ENCODE results near the gene LDLRAD1.
"Not testable (repeated sequence)": the region's sequence is repeated elsewhere in the genome, so short reads cannot be mapped to it uniquely, and the experiment has no call there.

The LDLRAD1 gene

DNA sequence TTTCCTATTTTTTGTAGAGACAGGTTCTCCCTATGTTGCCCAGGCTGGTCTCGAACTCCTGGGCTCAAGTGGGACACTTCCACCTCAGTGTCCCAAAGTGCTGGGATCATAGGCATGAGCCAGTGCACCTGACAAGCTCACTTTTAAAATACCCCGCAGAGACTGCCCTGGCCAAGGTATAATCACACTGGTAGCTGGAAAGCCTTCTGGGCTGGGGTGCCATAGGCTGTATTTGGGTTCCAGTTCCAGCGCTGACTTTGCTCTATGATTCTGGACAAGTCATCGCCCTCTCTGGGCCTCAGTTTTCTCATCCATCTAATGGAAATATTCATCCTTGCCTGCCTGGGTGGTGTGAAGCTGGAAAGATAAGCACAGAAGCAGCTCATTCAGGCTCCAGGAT, 10.4 kb downstream of the LDLRAD1 start:
- no peaks in the 10 kb centered on the region for H3K9me3 ChIP-seq (ENCODE audit: control insufficient read depth in 1 of 2, low read length in 2 of 2)
- H3K27me3 ChIP-seq (ENCODE audit: control insufficient read depth in 1 of 2, insufficient read depth in 2 of 2, low read length in 2 of 2): peaks cover 0 to 4% of the 10 kb centered on the region in 2 donors
- H3K9ac ChIP-seq (ENCODE audit: low read depth in 1 of 2, low read length in 2 of 2): no peak overlapping the region
- no peaks in the 10 kb centered on the region for H3K4me1 ChIP-seq (ENCODE audit: control insufficient read depth in 1 of 2, insufficient read depth in 2 of 2, low read length in 2 of 2)
- no peaks in the 10 kb centered on the region for H3K36me3 ChIP-seq (ENCODE audit: control insufficient read depth in 1 of 2, insufficient read depth in 2 of 2, low read length in 2 of 2)
- no peak overlapping the region for H3K4me3 ChIP-seq (ENCODE audit: low read depth in 1 of 2, low read length in 2 of 2)
- no peak overlapping the region for H3K27ac ChIP-seq (ENCODE audit: low read depth, low read length)

GRCh38 chr1:54006508-54006907, 11.5 kb downstream of the LDLRAD1 start:
- Histone ChIP-seq H3K9me3 (ENCODE audit: control insufficient read depth in 1 of 2, low read length in 2 of 2) (no peaks in the 10 kb centered on the region), H3K4me3 (ENCODE audit: low read depth in 1 of 2, low read length in 2 of 2) (no peak overlapping the region), H3K4me1 (ENCODE audit: control insufficient read depth in 1 of 2, insufficient read depth in 2 of 2, low read length in 2 of 2) (no peaks in the 10 kb centered on the region), H3K27ac (ENCODE audit: low read depth, low read length) (no peak overlapping the region), H3K9ac (ENCODE audit: low read depth in 1 of 2, low read length in 2 of 2) (no peak overlapping the region), H3K27me3 (ENCODE audit: control insufficient read depth in 1 of 2, insufficient read depth in 2 of 2, low read length in 2 of 2) (peaks cover 0 to 4% of the 10 kb centered on the region in 2 donors), H3K36me3 (ENCODE audit: control insufficient read depth in 1 of 2, insufficient read depth in 2 of 2, low read length in 2 of 2) (no peaks in the 10 kb centered on the region)

- no peak overlapping the region for H3K27ac ChIP-seq (ENCODE audit: low read depth, low read length)
- peaks cover 0 to 4% of the 10 kb centered on the region in 2 donors for H3K27me3 ChIP-seq (ENCODE audit: control insufficient read depth in 1 of 2, insufficient read depth in 2 of 2, low read length in 2 of 2)
- H3K9me3 ChIP-seq (ENCODE audit: control insufficient read depth in 1 of 2, low read length in 2 of 2): no peaks in the 10 kb centered on the region
- no peak overlapping the region for H3K9ac ChIP-seq (ENCODE audit: low read depth in 1 of 2, low read length in 2 of 2)
- no peak overlapping the region for H3K4me3 ChIP-seq (ENCODE audit: low read depth in 1 of 2, low read length in 2 of 2)
- no peaks in the 10 kb centered on the region for H3K4me1 ChIP-seq (ENCODE audit: control insufficient read depth in 1 of 2, insufficient read depth in 2 of 2, low read length in 2 of 2)
- H3K36me3 ChIP-seq (ENCODE audit: control insufficient read depth in 1 of 2, insufficient read depth in 2 of 2, low read length in 2 of 2): no peaks in the 10 kb centered on the region
Measured at GRCh38 chr1:54004481-54005049, 13.4 kb downstream of the LDLRAD1 start.

DNA sequence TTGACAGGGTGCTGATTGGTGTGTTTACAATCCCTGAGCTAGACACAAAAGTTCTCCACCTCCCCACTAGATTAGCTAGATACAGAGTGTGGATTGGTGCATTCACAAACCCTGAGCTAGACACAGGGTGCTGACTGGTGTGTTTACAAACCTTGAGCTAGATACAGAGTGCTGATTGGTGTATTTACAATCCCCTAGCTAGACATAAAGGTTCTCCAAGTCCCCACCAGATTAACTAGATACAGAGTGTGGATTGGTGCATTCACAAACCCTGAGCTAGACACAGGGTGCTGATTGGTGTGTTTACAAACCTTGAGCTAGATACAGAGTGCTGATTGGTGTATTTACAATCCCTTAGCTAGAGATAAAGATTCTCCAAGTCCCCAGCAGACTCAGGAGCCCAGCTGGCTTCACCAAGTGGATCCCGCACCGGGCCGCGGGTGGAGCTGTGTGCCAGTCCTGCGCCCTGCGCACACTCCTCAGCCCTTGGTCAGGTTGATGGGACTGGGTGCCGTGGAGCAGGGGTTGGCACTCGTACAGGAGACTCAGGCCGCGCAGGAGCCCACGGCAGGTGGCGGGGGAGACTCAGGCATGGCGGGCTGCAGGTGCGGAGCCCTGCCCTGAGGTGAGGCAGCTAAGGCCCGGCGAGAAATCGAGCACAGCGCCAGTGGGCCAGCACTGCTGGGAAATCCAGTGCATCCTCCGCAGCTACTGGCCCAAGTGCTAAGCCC, 14.1 kb downstream of the LDLRAD1 start:
- not testable (repeated sequence) for H3K27ac ChIP-seq (ENCODE audit: low read depth, low read length); H3K36me3 ChIP-seq (ENCODE audit: control insufficient read depth in 1 of 2, insufficient read depth in 2 of 2, low read length in 2 of 2); H3K9me3 ChIP-seq (ENCODE audit: control insufficient read depth in 1 of 2, low read length in 2 of 2); H3K4me1 ChIP-seq (ENCODE audit: control insufficient read depth in 1 of 2, insufficient read depth in 2 of 2, low read length in 2 of 2); H3K27me3 ChIP-seq (ENCODE audit: control insufficient read depth in 1 of 2, insufficient read depth in 2 of 2, low read length in 2 of 2); H3K9ac ChIP-seq (ENCODE audit: low read depth in 1 of 2, low read length in 2 of 2); H3K4me3 ChIP-seq (ENCODE audit: low read depth in 1 of 2, low read length in 2 of 2)

DNA sequence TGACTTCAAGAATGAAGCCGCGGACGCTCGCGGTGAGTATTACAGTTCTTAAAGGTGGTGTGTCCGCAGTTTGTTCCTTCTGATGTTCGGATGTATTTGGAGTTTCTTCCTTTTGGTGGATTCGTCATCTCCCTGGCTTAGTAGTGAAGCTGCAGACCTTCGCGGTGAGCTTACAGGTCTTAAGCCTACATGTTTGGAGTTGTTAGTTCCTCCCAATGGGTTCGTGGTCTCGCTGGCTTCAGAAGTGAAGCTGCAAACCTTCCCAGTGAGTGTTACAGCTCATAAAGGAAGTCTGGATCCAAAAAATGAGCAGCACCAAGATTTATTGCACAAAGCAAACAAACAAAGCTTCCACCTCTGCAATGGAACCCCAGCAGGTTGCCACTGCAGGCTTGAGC, 14.7 kb downstream of the LDLRAD1 start:
- H3K36me3 ChIP-seq (ENCODE audit: control insufficient read depth in 1 of 2, insufficient read depth in 2 of 2, low read length in 2 of 2): no peaks in the 10 kb centered on the region
- no peaks in the 10 kb centered on the region for H3K4me1 ChIP-seq (ENCODE audit: control insufficient read depth in 1 of 2, insufficient read depth in 2 of 2, low read length in 2 of 2)
- no peaks in the 10 kb centered on the region for H3K9me3 ChIP-seq (ENCODE audit: control insufficient read depth in 1 of 2, low read length in 2 of 2)
- no peak overlapping the region for H3K27ac ChIP-seq (ENCODE audit: low read depth, low read length)
- H3K4me3 ChIP-seq (ENCODE audit: low read depth in 1 of 2, low read length in 2 of 2): no peak overlapping the region
- peaks cover 0 to 4% of the 10 kb centered on the region in 2 donors for H3K27me3 ChIP-seq (ENCODE audit: control insufficient read depth in 1 of 2, insufficient read depth in 2 of 2, low read length in 2 of 2)
- H3K9ac ChIP-seq (ENCODE audit: low read depth in 1 of 2, low read length in 2 of 2): no peak overlapping the region

- H3K9me3 ChIP-seq (ENCODE audit: control insufficient read depth in 1 of 2, low read length in 2 of 2): no peaks in the 10 kb centered on the region
- no peak overlapping the region for H3K27ac ChIP-seq (ENCODE audit: low read depth, low read length)
- H3K4me3 ChIP-seq (ENCODE audit: low read depth in 1 of 2, low read length in 2 of 2): no peak overlapping the region
- no peak overlapping the region for H3K9ac ChIP-seq (ENCODE audit: low read depth in 1 of 2, low read length in 2 of 2)
- peaks cover 0 to 4% of the 10 kb centered on the region in 2 donors for H3K27me3 ChIP-seq (ENCODE audit: control insufficient read depth in 1 of 2, insufficient read depth in 2 of 2, low read length in 2 of 2)
- H3K4me1 ChIP-seq (ENCODE audit: control insufficient read depth in 1 of 2, insufficient read depth in 2 of 2, low read length in 2 of 2): no peaks in the 10 kb centered on the region
- no peaks in the 10 kb centered on the region for H3K36me3 ChIP-seq (ENCODE audit: control insufficient read depth in 1 of 2, insufficient read depth in 2 of 2, low read length in 2 of 2)
Measured at GRCh38 chr1:54002544-54003248, 15.3 kb downstream of the LDLRAD1 start.

GRCh38 chr1:54001591-54001990, 16.4 kb downstream of the LDLRAD1 start:
- H3K27ac ChIP-seq (ENCODE audit: low read depth, low read length): no peak overlapping the region
- H3K27me3 ChIP-seq (ENCODE audit: control insufficient read depth in 1 of 2, insufficient read depth in 2 of 2, low read length in 2 of 2): peaks cover 0 to 4% of the 10 kb centered on the region in 2 donors
- H3K36me3 ChIP-seq (ENCODE audit: control insufficient read depth in 1 of 2, insufficient read depth in 2 of 2, low read length in 2 of 2): no peaks in the 10 kb centered on the region
- no peaks in the 10 kb centered on the region for H3K4me1 ChIP-seq (ENCODE audit: control insufficient read depth in 1 of 2, insufficient read depth in 2 of 2, low read length in 2 of 2)
- H3K4me3 ChIP-seq (ENCODE audit: low read depth in 1 of 2, low read length in 2 of 2): no peak overlapping the region
- no peak overlapping the region for H3K9ac ChIP-seq (ENCODE audit: low read depth in 1 of 2, low read length in 2 of 2)
- H3K9me3 ChIP-seq (ENCODE audit: control insufficient read depth in 1 of 2, low read length in 2 of 2): no peaks in the 10 kb centered on the region

GRCh38 chr1:53999920-54000319, 18.1 kb downstream of the LDLRAD1 start:
- Histone ChIP-seq H3K36me3 (ENCODE audit: control insufficient read depth in 1 of 2, insufficient read depth in 2 of 2, low read length in 2 of 2) (no peaks in the 10 kb centered on the region), H3K27me3 (ENCODE audit: control insufficient read depth in 1 of 2, insufficient read depth in 2 of 2, low read length in 2 of 2) (no peaks in the 10 kb centered on the region), H3K4me3 (ENCODE audit: low read depth in 1 of 2, low read length in 2 of 2) (no peak overlapping the region), H3K4me1 (ENCODE audit: control insufficient read depth in 1 of 2, insufficient read depth in 2 of 2, low read length in 2 of 2) (no peaks in the 10 kb centered on the region), H3K9me3 (ENCODE audit: control insufficient read depth in 1 of 2, low read length in 2 of 2) (no peaks in the 10 kb centered on the region), H3K27ac (ENCODE audit: low read depth, low read length) (no peak overlapping the region), H3K9ac (ENCODE audit: low read depth in 1 of 2, low read length in 2 of 2) (no peak overlapping the region)

DNA sequence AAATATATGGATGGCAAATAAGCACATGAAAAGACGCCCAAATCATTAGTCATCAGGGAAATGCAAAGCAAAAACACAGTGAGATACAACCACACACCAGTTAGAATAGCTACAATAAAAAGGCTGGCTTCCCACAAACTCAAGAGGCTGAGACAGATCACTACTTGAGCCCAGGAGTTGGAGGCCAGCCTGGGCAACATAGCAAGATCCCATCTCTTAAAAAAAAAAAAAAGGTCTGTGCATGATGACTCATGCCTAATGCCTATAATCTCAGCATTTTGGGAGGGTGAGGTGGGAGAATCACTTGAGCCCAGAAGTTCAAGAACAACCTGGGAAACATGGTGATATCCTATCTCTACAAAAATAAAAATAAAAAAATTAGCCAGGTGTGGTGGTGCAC, 19.8 kb downstream of the LDLRAD1 start:
- H3K36me3 ChIP-seq (ENCODE audit: control insufficient read depth in 1 of 2, insufficient read depth in 2 of 2, low read length in 2 of 2): no peaks in the 10 kb centered on the region

DNA sequence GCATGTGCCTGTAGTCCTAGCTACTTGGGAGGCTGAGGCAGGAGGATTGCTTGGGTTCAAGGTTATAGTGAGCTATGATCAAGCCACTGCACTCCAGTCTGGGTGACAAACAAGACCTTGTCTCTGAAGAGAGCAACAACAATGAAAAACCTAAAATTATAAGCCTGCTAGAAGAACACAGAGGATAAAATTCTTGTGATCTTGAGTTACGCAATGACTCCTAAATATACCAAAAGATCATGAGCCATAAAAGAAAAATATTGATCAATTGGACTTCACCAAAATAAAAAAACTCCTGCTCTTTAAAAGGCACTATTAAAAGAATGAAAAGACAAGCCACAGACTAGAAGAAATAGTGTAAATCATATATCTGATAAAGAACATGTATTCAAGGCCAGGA, 22.3 kb downstream of the LDLRAD1 start:
- Histone ChIP-seq H3K27ac (ENCODE audit: low read depth, low read length) (no peak overlapping the region), H3K4me3 (ENCODE audit: low read depth in 1 of 2, low read length in 2 of 2) (no peak overlapping the region), H3K9me3 (ENCODE audit: control insufficient read depth in 1 of 2, low read length in 2 of 2) (no peaks in the 10 kb centered on the region), H3K27me3 (ENCODE audit: control insufficient read depth in 1 of 2, insufficient read depth in 2 of 2, low read length in 2 of 2) (no peaks in the 10 kb centered on the region), H3K36me3 (ENCODE audit: control insufficient read depth in 1 of 2, insufficient read depth in 2 of 2, low read length in 2 of 2) (no peaks in the 10 kb centered on the region), H3K4me1 (ENCODE audit: control insufficient read depth in 1 of 2, insufficient read depth in 2 of 2, low read length in 2 of 2) (no peaks in the 10 kb centered on the region), H3K9ac (ENCODE audit: low read depth in 1 of 2, low read length in 2 of 2) (no peak overlapping the region)

More for the DNA sequence above, 19.8 kb downstream of the LDLRAD1 start:
- no peak overlapping the region for H3K27ac ChIP-seq (ENCODE audit: low read depth, low read length)
- H3K9ac ChIP-seq (ENCODE audit: low read depth in 1 of 2, low read length in 2 of 2): no peak overlapping the region
- no peaks in the 10 kb centered on the region for H3K9me3 ChIP-seq (ENCODE audit: control insufficient read depth in 1 of 2, low read length in 2 of 2)
- H3K4me1 ChIP-seq (ENCODE audit: control insufficient read depth in 1 of 2, insufficient read depth in 2 of 2, low read length in 2 of 2): no peaks in the 10 kb centered on the region
- H3K4me3 ChIP-seq (ENCODE audit: low read depth in 1 of 2, low read length in 2 of 2): no peak overlapping the region
- no peaks in the 10 kb centered on the region for H3K27me3 ChIP-seq (ENCODE audit: control insufficient read depth in 1 of 2, insufficient read depth in 2 of 2, low read length in 2 of 2)
